Spinal cord (tissue), 10 donors: ENCODE results near the gene KLF13. TPM values are rescaled to one million over a fixed set of nuclear protein-coding genes. Genes with fewer than 3 reads are reported as not detected.

ENCODE experiments used
- DNase-seq, 6 donors: peaks; one replicate each; pipeline versions ENCODE4 v3.0.0 to v3.0.0-alpha.2; 2013 to 2015; ENCODE audit warnings: low spot score in 6 of 6, low read depth in 4 of 6
- H3K27ac ChIP-seq: one replicate; pipeline ENCODE4 v1.5.1; 2013; ENCODE audit warnings: low read depth, low read length, control low read depth
- H3K27me3 ChIP-seq: one replicate; pipeline ENCODE4 v1.6.1; 2013; ENCODE audit warnings: low read length; ENCODE audit not compliant: control insufficient read depth, insufficient read depth
- H3K36me3 ChIP-seq: one replicate; pipeline ENCODE4 v1.6.1; 2013; ENCODE audit warnings: low read length; ENCODE audit not compliant: control insufficient read depth, insufficient read depth
- H3K4me1 ChIP-seq: one replicate; pipeline ENCODE4 v1.6.1; 2013; ENCODE audit warnings: low read length; ENCODE audit not compliant: control insufficient read depth, insufficient read depth
- H3K4me3 ChIP-seq: one replicate; pipeline ENCODE4 v1.5.1; 2013; ENCODE audit warnings: low read depth, low read length, control low read depth
- H3K9me3 ChIP-seq: one replicate; pipeline ENCODE4 v1.6.1; 2013; ENCODE audit warnings: low read length; ENCODE audit not compliant: control insufficient read depth, insufficient read depth
- WGBS: methylation state at CpG from one replicate; pipeline ENCODE4 v1.1.5; 2013; ENCODE audit warnings: missing lambda C conversion rate; ENCODE audit not compliant: insufficient coverage; 5-methylcytosine and 5-hydroxymethylcytosine counted together
- polyA plus RNA-seq, 2 donors: library from polyadenylated mRNA; unstranded; fragments of 120-200 nt; gene quantifications; one replicate each; pipeline ENCODE4 v1.2.1, GENCODE V29; 2013; ENCODE audit not compliant: insufficient read length in 2 of 2
- total RNA-seq, 2 donors: library from RNA; depleted of rRNA in 1 of 2; stranded (reverse); fragments of 120-200 nt in 1 of 2; fragments of >200 nt in 1 of 2; gene quantifications; one replicate each; pipeline versions ENCODE4 v1.2.3 to v1.2.4, GENCODE V29; 2013 to 2014
- donor health status: healthy.

KLF13 gene
- total and polyA plus RNA-seq, 4 donors, result 42.3 to 84.5 (median 68.2) TPM

DNA sequence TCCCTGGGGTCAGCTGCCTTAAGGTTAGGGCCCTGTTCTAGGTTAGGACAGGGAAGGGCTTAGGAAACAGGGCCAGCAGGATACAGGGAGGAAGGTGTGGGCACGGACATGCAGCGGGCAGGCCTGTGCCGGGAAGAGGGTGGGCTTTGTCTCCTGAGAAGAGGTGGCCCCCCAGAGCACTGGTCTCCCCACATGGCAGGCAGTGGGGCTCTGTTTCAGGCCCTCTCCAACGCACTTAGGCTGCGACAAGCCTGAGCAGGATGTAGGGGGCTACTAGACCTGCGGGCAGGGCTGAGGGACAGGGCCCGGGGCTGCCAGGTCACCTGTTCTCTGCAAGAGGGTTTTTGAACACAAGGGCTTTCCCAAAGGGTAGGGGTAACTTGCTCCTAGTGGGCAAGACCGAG, 33.5 kb downstream of the KLF13 start:
- no peaks in the 10 kb centered on the region for H3K9me3 ChIP-seq
- no peak for DNase-seq
- H3K4me3 ChIP-seq, result no peak overlapping the region
- peaks cover 14% of the 10 kb centered on the region for H3K36me3 ChIP-seq
- H3K4me1 ChIP-seq, result peaks cover 57% of the 10 kb centered on the region
- H3K27ac ChIP-seq, result no peak overlapping the region
- H3K27me3 ChIP-seq, result no peaks in the 10 kb centered on the region
- WGBS, result 79% methylated on average over 8 of the region's 8 CpGs

DNA sequence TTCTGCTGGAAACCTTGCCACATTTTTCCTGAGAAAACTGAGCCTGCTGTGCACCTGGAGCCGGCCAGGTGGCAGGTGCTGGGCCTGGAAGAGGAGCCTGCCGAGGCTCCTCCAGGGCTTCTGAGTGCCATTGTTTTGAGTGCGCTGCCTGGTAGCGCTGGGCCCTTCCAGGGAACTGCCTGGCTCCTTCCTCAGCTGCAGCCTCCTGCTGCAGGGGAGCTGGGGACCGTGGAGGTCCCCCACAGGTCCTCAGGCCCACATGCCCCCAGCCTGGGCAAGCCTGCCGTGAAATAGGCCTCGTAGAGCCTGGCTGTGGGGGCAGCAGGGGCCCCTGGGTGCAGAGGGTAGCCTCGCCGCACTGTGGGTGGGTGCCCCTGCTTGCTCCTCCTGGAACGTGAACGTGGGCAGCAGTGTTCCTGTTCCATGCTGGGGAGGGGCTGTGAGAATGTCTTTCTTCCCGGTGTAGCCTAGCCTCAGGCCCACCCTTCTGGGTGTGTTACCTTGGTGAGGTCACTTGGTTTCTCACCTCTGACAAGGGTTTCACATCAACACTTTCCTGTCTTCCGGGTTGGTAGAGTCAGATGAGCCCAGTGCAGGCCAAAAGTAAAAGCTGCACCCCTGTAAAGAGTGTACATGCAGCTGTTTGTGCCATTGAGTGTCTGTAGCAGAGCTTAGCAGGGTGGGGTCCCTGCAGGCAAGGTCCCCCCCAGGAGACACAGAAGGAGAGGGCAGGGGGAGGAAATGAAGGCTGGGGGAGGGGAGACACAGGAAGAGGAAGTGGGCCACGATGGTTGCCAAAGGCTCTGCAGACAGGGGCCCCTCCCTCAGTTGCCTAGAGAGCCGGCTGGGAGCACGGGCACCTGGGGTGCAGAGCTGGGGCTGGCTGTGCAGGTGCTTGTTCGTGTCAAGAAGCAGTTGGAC, 34.5 kb downstream of the KLF13 start:
- Histone ChIP-seq H3K4me1 (peaks cover 62% of the 10 kb centered on the region), H3K27ac (no peak overlapping the region), H3K4me3 (no peak overlapping the region), H3K9me3 (no peaks in the 10 kb centered on the region), H3K36me3 (peaks cover 14% of the 10 kb centered on the region), H3K27me3 (no peaks in the 10 kb centered on the region)
- WGBS, result 56% methylated on average over 15 of the region's 17 CpGs
- DNase-seq, result no peak

DNA sequence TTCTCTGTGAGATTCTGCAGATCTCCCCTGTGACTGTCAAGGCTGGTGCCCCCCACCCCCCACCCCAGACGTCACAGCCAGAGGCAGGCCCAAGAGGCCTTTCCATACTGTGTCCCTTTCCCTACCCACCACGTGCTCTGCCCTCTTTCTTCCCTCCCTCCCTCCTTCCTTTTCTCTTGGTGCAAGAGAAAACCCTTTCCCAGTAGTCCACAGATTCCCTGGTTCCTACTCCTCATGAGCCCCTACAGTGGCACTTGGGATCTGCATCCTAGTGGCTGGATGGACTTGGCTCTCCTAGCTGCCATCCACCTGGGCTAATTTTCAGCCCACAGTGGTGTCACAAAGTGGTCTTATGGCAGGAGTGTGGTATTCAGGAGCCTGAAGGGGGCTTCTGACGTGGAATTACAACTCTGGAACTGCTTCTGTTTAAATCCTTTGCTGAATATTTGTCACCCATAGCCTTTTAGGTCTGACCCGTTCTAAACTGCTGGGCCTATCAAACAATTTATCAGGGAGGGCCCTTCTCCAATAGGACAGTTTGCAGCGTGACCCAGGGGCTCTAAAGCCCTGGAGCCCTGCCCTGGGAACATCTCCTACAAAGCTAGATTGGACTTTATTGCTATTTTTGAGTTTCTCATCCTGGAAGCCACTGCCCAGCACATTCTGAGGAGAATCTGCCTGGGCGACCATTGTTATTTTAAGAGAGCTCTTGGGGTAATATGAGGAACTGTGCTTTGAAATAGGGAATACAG, 35.3 kb downstream of the KLF13 start:
- Histone ChIP-seq H3K27me3 (no peaks in the 10 kb centered on the region), H3K4me1 (peaks cover 64% of the 10 kb centered on the region), H3K36me3 (peaks cover 12% of the 10 kb centered on the region), H3K4me3 (no peak overlapping the region), H3K9me3 (no peaks in the 10 kb centered on the region), H3K27ac (no peak overlapping the region)
- 56% methylated on average over 5 of the region's 6 CpGs for WGBS
- DNase-seq, result no peak

DNA sequence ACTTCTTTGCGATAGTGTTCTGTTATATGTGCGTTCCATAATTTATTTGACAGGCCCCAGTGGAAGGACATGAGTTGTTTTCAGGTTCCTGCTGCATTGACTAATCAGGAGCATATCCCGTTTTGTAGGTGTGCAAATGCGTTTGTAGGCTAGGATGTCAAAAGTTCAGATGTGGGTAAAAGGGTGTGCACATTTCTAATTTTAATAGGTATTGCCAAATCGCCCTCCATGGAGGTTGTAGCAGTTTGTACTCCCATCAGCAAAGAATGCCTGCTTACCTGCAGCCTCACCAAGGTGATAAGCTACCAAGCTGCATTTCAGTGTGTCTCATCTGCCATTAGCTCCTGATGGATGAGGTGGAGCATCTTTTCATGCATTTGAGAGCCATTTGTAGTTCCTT, 36.3 kb downstream of the KLF13 start:
- Histone ChIP-seq H3K9me3 (no peaks in the 10 kb centered on the region), H3K4me3 (no peak overlapping the region), H3K4me1 (peaks cover 63% of the 10 kb centered on the region), H3K27me3 (no peaks in the 10 kb centered on the region), H3K27ac (no peak overlapping the region), H3K36me3 (peaks cover 11% of the 10 kb centered on the region)
- WGBS, result 67% methylated on average over 3 of the region's 5 CpGs
- DNase-seq, result no peak

DNA sequence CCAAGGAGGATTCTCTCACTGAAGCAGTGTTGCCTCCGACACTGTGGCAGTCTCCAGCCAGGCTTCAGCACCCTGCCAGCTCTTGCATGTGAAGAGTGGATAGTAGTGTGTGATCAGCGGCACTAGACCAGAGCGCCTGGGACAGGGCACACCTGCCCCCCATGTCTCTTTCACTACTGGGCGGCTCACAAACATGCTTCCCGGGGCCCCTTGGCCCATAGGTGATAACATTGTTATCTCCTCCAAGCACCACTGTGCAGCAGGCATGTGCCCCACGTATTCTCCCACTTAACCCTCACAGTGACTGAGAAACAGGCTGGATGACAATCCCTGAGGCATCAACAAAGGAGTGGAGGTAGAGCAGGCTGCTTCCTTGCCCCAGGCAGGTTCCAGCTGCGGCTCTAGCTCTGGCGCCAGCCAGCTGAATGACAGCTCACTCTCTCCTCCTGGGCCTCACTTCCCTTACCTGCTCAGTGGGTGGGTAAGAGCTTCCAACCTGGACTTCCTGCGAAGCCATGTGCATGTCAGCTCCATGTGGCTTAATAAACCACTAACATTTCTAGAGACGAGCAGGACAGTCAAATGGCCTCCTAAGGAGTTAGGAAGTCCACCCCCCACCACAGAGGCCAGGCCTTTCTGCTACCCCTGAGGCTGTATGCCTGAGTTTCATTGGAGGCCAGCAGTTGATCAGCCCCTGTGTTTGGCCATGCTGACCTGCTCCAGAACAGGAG, 37.8 kb downstream of the KLF13 start:
- 72% methylated on average over 7 of the region's 10 CpGs for WGBS
- Histone ChIP-seq H3K36me3 (peaks cover 11% of the 10 kb centered on the region), H3K4me3 (no peak overlapping the region), H3K4me1 (peaks cover 63% of the 10 kb centered on the region), H3K9me3 (no peaks in the 10 kb centered on the region), H3K27me3 (no peaks in the 10 kb centered on the region), H3K27ac (no peak overlapping the region)
- DNase-seq, result no peak

DNA sequence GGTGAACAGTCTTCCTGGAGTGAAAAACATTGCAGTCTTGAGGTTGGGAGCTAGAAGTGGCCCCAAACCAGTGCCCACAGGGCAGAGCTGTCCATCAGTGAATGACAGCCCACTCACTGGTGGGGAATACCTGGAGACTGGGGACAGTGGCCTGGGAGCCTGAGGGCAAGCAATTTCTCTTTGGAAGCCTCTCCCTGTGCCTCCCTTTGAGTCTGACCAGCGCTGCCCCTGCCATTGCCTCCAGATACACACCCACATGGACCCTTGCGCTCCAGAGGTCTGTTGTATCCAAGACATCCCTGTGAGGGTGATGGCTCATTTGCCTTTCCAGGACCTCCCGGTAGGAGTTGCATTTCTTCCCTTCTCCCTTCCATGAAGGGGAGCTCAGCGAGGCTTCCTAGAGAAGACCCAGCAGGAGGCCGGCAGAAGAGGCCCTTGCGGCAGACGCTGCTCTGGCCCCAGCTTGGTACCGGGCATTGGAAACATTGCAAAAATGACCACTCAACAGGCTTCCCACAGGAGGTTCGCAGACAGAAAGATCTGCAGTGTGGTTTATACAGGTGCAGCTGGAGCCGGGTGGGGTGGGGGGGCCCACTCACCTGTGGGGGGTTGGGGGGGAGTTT, 38.5 kb downstream of the KLF13 start:
- no peaks in the 10 kb centered on the region for H3K9me3 ChIP-seq
- no peaks in the 10 kb centered on the region for H3K27me3 ChIP-seq
- H3K4me1 ChIP-seq, result peaks cover 57% of the 10 kb centered on the region
- DNase-seq, result no peak
- WGBS, result 73% methylated on average over 4 of the region's 10 CpGs
- peaks cover 8% of the 10 kb centered on the region for H3K36me3 ChIP-seq
- no peak overlapping the region for H3K27ac ChIP-seq
- no peak overlapping the region for H3K4me3 ChIP-seq

DNA sequence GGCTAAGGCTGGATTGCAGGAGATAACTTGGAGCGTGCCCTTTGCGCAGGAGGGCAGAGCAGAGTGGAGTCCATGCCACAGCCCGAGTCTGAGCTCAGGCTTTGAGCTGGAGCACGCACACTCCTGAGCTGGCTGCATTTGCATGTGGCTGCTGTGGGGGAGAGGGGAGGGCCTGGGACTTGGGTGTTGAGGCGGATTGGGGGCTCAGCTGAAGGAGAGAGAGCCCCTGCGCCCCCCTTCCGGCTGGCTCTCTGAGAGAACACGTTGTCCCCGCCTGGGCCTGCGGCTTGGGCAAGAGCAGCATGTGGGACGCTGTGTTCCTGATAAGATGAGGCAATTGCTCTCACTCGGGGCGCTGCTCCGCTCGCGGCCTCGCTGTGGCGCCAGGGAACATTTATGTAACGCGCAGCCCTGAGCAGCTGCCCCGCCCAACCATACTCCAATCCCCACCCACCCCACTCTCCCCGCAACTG, 39.1 kb downstream of the KLF13 start:
- peak in 2 of 6 donors; percentile 82 for DNase-seq
- Histone ChIP-seq H3K4me3 (no peak overlapping the region), H3K4me1 (peaks cover 51% of the 10 kb centered on the region), H3K36me3 (peaks cover 5% of the 10 kb centered on the region), H3K9me3 (no peaks in the 10 kb centered on the region), H3K27ac (no peak overlapping the region), H3K27me3 (no peaks in the 10 kb centered on the region)
- 9% methylated on average over 22 of the region's 22 CpGs for WGBS

DNA sequence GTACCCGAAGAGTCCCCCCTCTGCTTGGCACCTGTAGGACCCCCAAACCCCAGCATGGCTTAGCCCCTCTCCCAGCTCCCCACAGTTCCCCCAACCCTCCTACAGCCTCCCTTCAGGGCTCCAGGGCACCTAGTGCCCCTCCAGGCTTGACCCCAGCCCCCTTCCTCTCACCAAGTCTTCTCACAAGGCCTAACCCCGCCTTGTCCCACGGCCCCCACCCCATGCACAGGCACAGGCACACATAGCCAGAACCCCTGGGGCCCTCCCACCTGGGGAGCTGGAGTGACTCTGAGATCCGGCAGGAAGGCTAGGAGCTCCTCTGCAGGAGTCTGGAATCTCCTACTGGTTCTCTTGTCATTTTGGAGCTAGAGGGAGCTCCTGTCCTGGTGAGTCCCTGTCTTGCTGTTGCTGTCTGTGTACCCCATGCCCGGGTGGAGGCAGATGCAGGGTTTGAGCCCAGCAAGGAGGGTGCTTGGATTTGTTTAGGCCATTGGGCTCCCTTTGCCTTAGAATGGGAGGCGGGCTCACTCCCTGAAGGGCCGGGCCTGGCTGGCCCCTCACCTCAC, 39.6 kb downstream of the KLF13 start:
- Histone ChIP-seq H3K4me3 (no peak overlapping the region), H3K4me1 (peaks cover 46% of the 10 kb centered on the region), H3K27ac (no peak overlapping the region), H3K36me3 (peaks cover 3% of the 10 kb centered on the region), H3K27me3 (no peaks in the 10 kb centered on the region), H3K9me3 (no peaks in the 10 kb centered on the region)
- 45% methylated on average over 6 of the region's 7 CpGs for WGBS
- no peak for DNase-seq
